Neural crest cell (in vitro differentiated cells): ENCODE data around the gene SAMSN1. TPM values are rescaled to one million over a fixed set of nuclear protein-coding genes. Genes with fewer than 3 reads are reported as not detected.
"Not testable (repeated sequence)": the region's sequence is repeated elsewhere in the genome, so short reads cannot be mapped to it uniquely, and the experiment has no call there.

Source experiments
- DNase-seq: peaks from one replicate; pipeline ENCODE4 v3.0.0; 2021; ENCODE audit warnings: low read depth, mixed read lengths, low spot score
- H3K27ac Mint-ChIP-seq: one replicate; pipeline ENCODE4 v1.8.0; 2021; ENCODE audit warnings: mild to moderate bottlenecking, mixed read lengths; ENCODE audit not compliant: unreplicated experiment
- H3K27me3 Mint-ChIP-seq: 2 replicates; pipeline ENCODE4 v1.8.0; 2021; ENCODE audit warnings: low read depth, mild to moderate bottlenecking, mixed read lengths
- H3K36me3 Mint-ChIP-seq: 2 replicates; pipeline ENCODE4 v1.8.0; 2021; ENCODE audit warnings: low read depth, mild to moderate bottlenecking, mixed read lengths
- H3K4me1 Mint-ChIP-seq: 2 replicates; pipeline ENCODE4 v1.8.0; 2021; ENCODE audit warnings: mixed read lengths
- H3K4me3 Mint-ChIP-seq: one replicate; pipeline ENCODE4 v1.8.0; 2021; ENCODE audit warnings: mild to moderate bottlenecking, mixed read lengths
- H3K9me3 Mint-ChIP-seq: 2 replicates; pipeline ENCODE4 v1.8.0; 2021; ENCODE audit warnings: mixed read lengths
- total RNA-seq: library from RNA; stranded (reverse); gene quantifications from 2 replicates; pipeline ENCODE4 v1.2.1, GENCODE V29; 2021
- TF ChIP-seq, protein P1 (sequence below): fragments of 200-600 bp; sonication (generic); conservative IDR thresholded peaks from 2 replicates; pipeline ENCODE4 v1.5.0; 2021; ENCODE audit warnings: antibody characterized with exemption, mild to moderate bottlenecking

SAMSN1 gene
- total RNA-seq, 1 donor from 2014 or later: not detected

DNA sequence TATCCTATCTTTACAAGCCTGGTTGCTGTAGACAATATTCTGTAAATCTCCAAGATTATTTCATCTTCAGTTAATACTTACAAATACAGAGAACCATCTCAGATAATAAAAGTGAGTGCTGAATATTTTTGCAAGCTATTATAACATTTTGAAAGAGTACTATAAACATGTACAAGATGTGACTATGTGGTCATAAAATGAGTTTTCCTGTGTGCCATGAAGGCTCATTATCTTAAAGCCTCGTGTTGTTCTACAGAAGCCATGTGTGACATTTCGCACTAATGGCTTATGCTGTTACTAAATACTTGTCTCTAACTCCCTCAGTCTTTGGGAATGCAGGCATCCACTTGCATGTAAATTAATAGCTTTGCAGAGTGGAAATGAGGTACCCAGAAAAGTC lies 48.3 kb downstream of the SAMSN1 start:
- no peak overlapping the region for H3K27ac Mint-ChIP-seq
- no peak for DNase-seq

DNA sequence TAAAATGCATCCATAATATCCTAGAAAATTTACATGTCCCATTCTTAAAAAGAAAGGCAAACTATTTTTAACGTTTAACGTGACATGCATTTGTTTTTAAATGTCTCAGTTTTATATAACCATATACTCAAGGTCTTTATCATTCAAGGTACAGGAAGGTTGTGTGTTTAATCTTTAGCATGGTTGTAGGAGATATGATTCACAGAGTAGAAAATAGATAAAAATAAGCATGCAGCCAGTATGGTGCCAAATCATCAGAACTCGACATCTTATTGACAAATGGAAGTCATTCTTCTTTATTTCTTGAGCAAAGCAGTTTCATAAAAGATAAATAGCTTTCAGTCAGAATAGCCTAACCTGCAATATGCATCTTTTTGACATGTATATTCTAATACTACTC lies 51.0 kb downstream of the SAMSN1 start:
- Mint-ChIP-seq H3K27me3 (no peaks in the 10 kb centered on the region), H3K9me3 (no peaks in the 10 kb centered on the region), H3K36me3 (no peaks in the 10 kb centered on the region), H3K4me3 (no peak overlapping the region), H3K4me1 (no peaks in the 10 kb centered on the region), H3K27ac (no peak overlapping the region)
- DNase-seq: no peak
- TF ChIP-seq, protein P1, sequence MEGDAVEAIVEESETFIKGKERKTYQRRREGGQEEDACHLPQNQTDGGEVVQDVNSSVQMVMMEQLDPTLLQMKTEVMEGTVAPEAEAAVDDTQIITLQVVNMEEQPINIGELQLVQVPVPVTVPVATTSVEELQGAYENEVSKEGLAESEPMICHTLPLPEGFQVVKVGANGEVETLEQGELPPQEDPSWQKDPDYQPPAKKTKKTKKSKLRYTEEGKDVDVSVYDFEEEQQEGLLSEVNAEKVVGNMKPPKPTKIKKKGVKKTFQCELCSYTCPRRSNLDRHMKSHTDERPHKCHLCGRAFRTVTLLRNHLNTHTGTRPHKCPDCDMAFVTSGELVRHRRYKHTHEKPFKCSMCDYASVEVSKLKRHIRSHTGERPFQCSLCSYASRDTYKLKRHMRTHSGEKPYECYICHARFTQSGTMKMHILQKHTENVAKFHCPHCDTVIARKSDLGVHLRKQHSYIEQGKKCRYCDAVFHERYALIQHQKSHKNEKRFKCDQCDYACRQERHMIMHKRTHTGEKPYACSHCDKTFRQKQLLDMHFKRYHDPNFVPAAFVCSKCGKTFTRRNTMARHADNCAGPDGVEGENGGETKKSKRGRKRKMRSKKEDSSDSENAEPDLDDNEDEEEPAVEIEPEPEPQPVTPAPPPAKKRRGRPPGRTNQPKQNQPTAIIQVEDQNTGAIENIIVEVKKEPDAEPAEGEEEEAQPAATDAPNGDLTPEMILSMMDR: no peak

More for the DNA sequence above, 48.3 kb downstream of the SAMSN1 start:
- Mint-ChIP-seq H3K4me3 (no peak overlapping the region), H3K36me3 (no peaks in the 10 kb centered on the region), H3K27me3 (no peaks in the 10 kb centered on the region), H3K4me1 (no peaks in the 10 kb centered on the region), H3K9me3 (no peaks in the 10 kb centered on the region)
- TF ChIP-seq, protein P1: no peak

DNA sequence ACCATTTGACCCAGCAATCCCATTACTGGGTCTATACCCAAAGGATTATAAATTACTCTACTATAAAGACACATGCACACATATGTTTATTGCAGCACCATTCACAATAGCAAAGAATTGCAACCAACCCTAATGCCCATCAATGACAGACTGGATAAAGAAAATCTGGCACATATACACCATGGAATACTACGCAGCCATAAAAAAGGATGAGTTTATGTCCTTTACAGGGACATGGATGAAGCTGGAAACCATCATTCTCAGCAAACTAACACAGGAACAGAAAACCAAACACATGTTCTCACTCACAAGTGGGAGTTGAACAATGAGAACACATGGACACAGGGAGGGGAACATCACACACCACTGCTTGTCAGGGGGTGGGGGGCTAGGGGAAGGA lies 51.9 kb downstream of the SAMSN1 start:
- not testable (repeated sequence) for H3K9me3 Mint-ChIP-seq

DNA sequence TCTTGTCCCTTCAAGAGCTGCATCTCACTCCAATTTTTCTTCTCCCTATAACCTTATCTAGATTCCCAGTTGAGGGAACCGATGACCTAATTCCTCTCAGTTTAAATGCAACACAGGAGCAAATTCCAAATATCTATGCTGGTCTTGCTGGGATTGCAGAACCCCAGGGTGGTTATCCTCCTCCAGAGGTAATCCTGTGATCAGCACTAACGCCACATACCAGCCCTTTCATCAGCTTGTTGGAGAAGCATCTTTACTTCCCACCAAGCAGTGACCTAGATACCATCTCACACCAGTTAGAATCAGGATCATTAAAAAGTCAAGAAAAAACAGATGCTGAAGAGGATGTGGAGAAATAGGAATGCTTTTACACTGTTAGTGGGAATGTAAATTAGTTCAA lies 52.4 kb downstream of the SAMSN1 start:
- no peak for DNase-seq
- Mint-ChIP-seq H3K9me3 (no peaks in the 10 kb centered on the region), H3K4me1 (peaks cover 2% of the 10 kb centered on the region), H3K36me3 (no peaks in the 10 kb centered on the region), H3K4me3 (no peak overlapping the region), H3K27ac (no peak overlapping the region), H3K27me3 (no peaks in the 10 kb centered on the region)
- TF ChIP-seq, protein P1: no peak

More for the DNA sequence above, 51.9 kb downstream of the SAMSN1 start:
- H3K27me3 Mint-ChIP-seq, H3K36me3 Mint-ChIP-seq, H3K4me1 Mint-ChIP-seq, H3K27ac Mint-ChIP-seq, DNase-seq, H3K4me3 Mint-ChIP-seq: not testable (repeated sequence)

DNA sequence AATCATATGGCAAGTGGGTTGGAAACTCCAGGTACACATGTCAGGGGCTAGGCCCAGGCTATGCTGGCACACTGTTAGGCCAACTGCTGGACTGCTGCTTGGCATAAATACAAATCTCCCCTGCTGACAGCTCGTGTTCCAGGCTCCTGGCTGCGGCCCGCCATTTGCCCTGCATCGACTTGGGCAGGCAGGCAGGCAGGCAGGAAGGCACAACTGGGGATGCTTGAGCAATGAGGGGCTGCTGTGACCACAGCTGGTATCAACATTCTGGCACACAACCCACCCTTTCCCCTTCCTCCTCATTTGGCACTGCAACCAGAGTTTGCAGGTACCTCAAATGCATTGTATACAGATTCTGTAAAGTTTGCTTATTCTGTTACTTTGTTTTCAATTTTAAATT lies 53.2 kb downstream of the SAMSN1 start:
- Mint-ChIP-seq H3K9me3 (no peaks in the 10 kb centered on the region), H3K27me3 (no peaks in the 10 kb centered on the region), H3K36me3 (no peaks in the 10 kb centered on the region), H3K27ac (no peak overlapping the region), H3K4me3 (no peak overlapping the region), H3K4me1 (peaks cover 4% of the 10 kb centered on the region)
- TF ChIP-seq, protein P1: no peak
- DNase-seq: no peak

DNA sequence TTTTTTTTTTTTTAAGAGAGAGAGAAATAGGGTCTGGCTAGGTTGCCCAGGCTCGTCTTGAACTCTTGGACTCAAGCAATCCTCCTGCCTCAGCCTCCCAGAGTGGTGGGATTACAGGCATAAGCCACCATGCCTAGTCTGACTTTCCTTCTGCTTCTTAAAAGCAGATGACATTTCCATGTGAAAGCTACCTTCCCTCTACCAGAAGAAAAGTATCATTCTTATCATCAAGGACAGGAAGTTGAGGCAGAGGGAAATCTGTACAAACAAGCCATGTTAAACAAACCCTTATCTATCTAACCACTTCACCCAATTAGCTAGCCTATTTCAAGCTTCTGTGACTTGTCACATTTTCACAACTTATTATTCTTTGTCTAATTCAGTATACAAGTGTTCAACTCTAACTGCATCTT lies 54.8 kb downstream of the SAMSN1 start:
- Mint-ChIP-seq H3K9me3 (no peaks in the 10 kb centered on the region), H3K4me3 (no peak overlapping the region), H3K27ac (no peak overlapping the region), H3K27me3 (no peaks in the 10 kb centered on the region), H3K36me3 (no peaks in the 10 kb centered on the region), H3K4me1 (peaks cover 4% of the 10 kb centered on the region)
- no peak for DNase-seq
- TF ChIP-seq, protein P1: no peak
